Panc1 (cell line): ENCODE results near the gene ATE1. TPM values are rescaled to one million over a fixed set of nuclear protein-coding genes. Genes with fewer than 3 reads are reported as not detected.

Source experiments
- ATAC-seq: fragments of 200-7000 bp; cut with Tn5 transposase; 2 replicates; pipeline ENCODE4 v1.9.1; 2020; ENCODE audit warnings: mild to moderate bottlenecking, moderate library complexity
- BruUV-seq: library from RNA; stranded (reverse); fragments of 400-500 nt; replicated peaks from 2 replicates; lab custom pipeline; 2021; lab: Mats Ljungman, UMichigan
- CTCF ChIA-PET: fragments of 300-600 bp; sonication (Branson Sonifier 250); formaldehyde crosslinking; loops from one replicate; lab custom pipeline; 2022; ENCODE audit warnings: antibody characterized with exemption; lab: Charles Lee
- POLR2A ChIA-PET: fragments of 300-600 bp; sonication (Branson Sonifier 250); formaldehyde crosslinking; loops from one replicate; lab custom pipeline; 2022; ENCODE audit warnings: antibody characterized with exemption; lab: Charles Lee
- DNase-seq: peaks from one replicate; pipeline ENCODE4 v3.0.0-alpha.2; 2010; ENCODE audit warnings: low read depth, low spot score
- H3K27ac ChIP-seq: 2 replicates; pipeline ENCODE4 v1.5.1; 2011; ENCODE audit warnings: mild to moderate bottlenecking, low read length, inconsistent platforms
- H3K27me3 ChIP-seq: fragments of 200-500 bp; sonication (Bioruptor generic); 2 replicates; pipeline ENCODE4 v1.6.0; 2014; ENCODE audit warnings: low read length, inconsistent platforms; ENCODE audit not compliant: control insufficient read depth, insufficient read depth
- H3K36me3 ChIP-seq: fragments of 200-500 bp; sonication (Bioruptor generic); 2 replicates; pipeline ENCODE4 v1.5.1; 2014; ENCODE audit warnings: inconsistent platforms, mild to moderate bottlenecking, low read length, moderate library complexity; ENCODE audit not compliant: control insufficient read depth, insufficient read depth
- H3K4me1 ChIP-seq: 2 replicates; pipeline ENCODE4 v1.5.1; 2011; ENCODE audit warnings: inconsistent platforms, mild to moderate bottlenecking, low read length, moderate library complexity; ENCODE audit not compliant: control insufficient read depth, insufficient read depth
- H3K4me3 ChIP-seq, 2 experiments: 2 replicates each; pipeline ENCODE4 v1.5.1; 2011 to 2012; ENCODE audit warnings: low read depth in 2 of 2, low read length in 2 of 2, mild to moderate bottlenecking in 2 of 2, inconsistent platforms in 1 of 2, moderate library complexity in 1 of 2
- H3K9me3 ChIP-seq: fragments of 200-500 bp; sonication (Bioruptor generic); 2 replicates; pipeline ENCODE4 v1.5.1; 2014; ENCODE audit warnings: low read depth, mild to moderate bottlenecking, inconsistent platforms, low read length, moderate library complexity; ENCODE audit not compliant: control insufficient read depth, insufficient read depth
- CTCF ChIP-seq: fragments of 450-650 bp; IDR thresholded peaks from 2 replicates; pipeline ENCODE4 v1.5.1; 2017; ENCODE audit warnings: mild to moderate bottlenecking
- POLR2AphosphoS5 ChIP-seq: IDR thresholded peaks from 2 replicates; pipeline ENCODE4 v1.6.1; 2012; ENCODE audit warnings: mild to moderate bottlenecking, low read depth, low read length, moderate library complexity
- REST ChIP-seq, 2 experiments: IDR thresholded peaks; 2 replicates each; pipeline ENCODE4 v1.6.1; 2011 to 2012; ENCODE audit warnings: low read depth in 2 of 2, control low read depth in 1 of 2, low read length in 1 of 2, mild to moderate bottlenecking in 1 of 2, moderate library complexity in 1 of 2; ENCODE audit not compliant: insufficient read depth in 1 of 2
- SIN3A ChIP-seq: IDR thresholded peaks from 2 replicates; pipeline ENCODE4 v1.6.1; 2012; ENCODE audit warnings: low read depth, mild to moderate bottlenecking, low read length, moderate library complexity, borderline replicate concordance; ENCODE audit not compliant: insufficient read depth
- TCF7L2 ChIP-seq: IDR thresholded peaks from 2 replicates; pipeline ENCODE4 v1.6.1; 2011; ENCODE audit warnings: mild to moderate bottlenecking, low read depth, low read length, inconsistent platforms
- in situ Hi-C: cut with HindIII; loops from 2 replicates; pipeline ENCODE4 v1.10.0; 2016; ENCODE audit warnings: low sequenced_read_pairs, low pct_unique_long_range_greater_than_20kb
- intact Hi-C: fragments of 100-400 bp; cut with micrococcal nuclease; formaldehyde crosslinking; loops from one replicate; pipeline ENCODE4 v1.10.0; 2022; ENCODE audit not compliant: unreplicated experiment
- total RNA-seq: library from RNA; stranded (reverse); gene quantifications from one replicate; pipeline ENCODE4 v1.2.1, GENCODE V29; 2021; ENCODE audit not compliant: unreplicated experiment

The ATE1 gene
- total RNA-seq, 1 experiment from 2014 or later: 45.5 TPM

GRCh38 chr10:121812031-121812430 lies 115.8 kb downstream of the ATE1 start:
- H3K36me3 ChIP-seq: no peaks in the 10 kb centered on the region
- no peak for DNase-seq
- no peaks in the 10 kb centered on the region for H3K9me3 ChIP-seq
- ATAC-seq: no peak
- TF ChIP-seq REST (IDR thresholded peaks at IDR 0.05; ENCODE audit: insufficient read depth in 1 of 2, low read depth in 2 of 2, low read length in 1 of 2) (no peak), SIN3A (no peak), CTCF (no peak), POLR2AphosphoS5 (no peak), TCF7L2 (no peak)
- H3K4me3 ChIP-seq: no peak overlapping the region
- POLR2A ChIA-PET: no interaction called here
- no peaks in the 10 kb centered on the region for H3K4me1 ChIP-seq
- in situ Hi-C loops: no loop called here
- no peak overlapping the region for H3K27ac ChIP-seq
- no TSS peak for BruUV-seq
- intact Hi-C loops: no loop called here
- no peaks in the 10 kb centered on the region for H3K27me3 ChIP-seq
- CTCF ChIA-PET: no interaction called here

GRCh38 chr10:121811386-121811785 lies 116.4 kb downstream of the ATE1 start:
- no peaks in the 10 kb centered on the region for H3K4me1 ChIP-seq
- no peaks in the 10 kb centered on the region for H3K36me3 ChIP-seq
- POLR2A ChIA-PET: no interaction called here
- intact Hi-C loops: no loop called here
- no peak overlapping the region for H3K27ac ChIP-seq
- no peak overlapping the region for H3K4me3 ChIP-seq
- CTCF ChIA-PET: no interaction called here
- in situ Hi-C loops: no loop called here
- H3K9me3 ChIP-seq: no peaks in the 10 kb centered on the region
- no peaks in the 10 kb centered on the region for H3K27me3 ChIP-seq
- ATAC-seq (no peak), DNase-seq (no peak)
- no TSS peak for BruUV-seq
- TF ChIP-seq SIN3A (no peak), REST (IDR thresholded peaks at IDR 0.05; ENCODE audit: insufficient read depth in 1 of 2, low read depth in 2 of 2, low read length in 1 of 2) (no peak), POLR2AphosphoS5 (no peak), TCF7L2 (no peak), CTCF (no peak)
